SK-N-SH (cell line): Measurements from ENCODE around the gene HYAL3.

Experiments
- CTCF ChIP-seq: fragments of 200-600 bp; sonication (generic); IDR thresholded peaks from 2 replicates; pipeline ENCODE4 v1.6.1; 2017; ENCODE audit warnings: antibody characterized with exemption, mild to moderate bottlenecking, moderate library complexity
- ELF1 ChIP-seq: IDR thresholded peaks from 2 replicates; pipeline ENCODE4 v1.4.0; 2012
- EZH2phosphoT487 ChIP-seq: fragments of 200-600 bp; sonication (generic); IDR thresholded peaks from 2 replicates; pipeline ENCODE4 v1.6.1; 2017; ENCODE audit warnings: low read depth, mixed run types, mild to moderate bottlenecking, antibody characterized with exemption, moderate library complexity, borderline replicate concordance
- MAX ChIP-seq: IDR thresholded peaks from 2 replicates; pipeline ENCODE4 v1.4.0; 2012; ENCODE audit warnings: low read depth
- RFX5 ChIP-seq: IDR thresholded peaks from 2 replicates; pipeline ENCODE4 v1.6.1; 2012; ENCODE audit warnings: mild to moderate bottlenecking, improper control_type of control experiment, low read length
- TAF1 ChIP-seq: IDR thresholded peaks from 2 replicates; pipeline ENCODE4 v1.6.1; 2012; ENCODE audit warnings: low read depth, mild to moderate bottlenecking, low read length, moderate library complexity, borderline replicate concordance

- no peak for TF ChIP-seq CTCF
- no peak for TF ChIP-seq EZH2phosphoT487
- TF ChIP-seq MAX: no peak
- no peak for TF ChIP-seq RFX5
- no peak for TF ChIP-seq TAF1
- TF ChIP-seq ELF1: no peak
Observed at GRCh38 chr3:50259432-50260026, 39.7 kb downstream of the HYAL3 start.
